IMR-90 (cell line): Measurements from ENCODE around the gene OSBPL6. TPM values are rescaled to one million over a fixed set of nuclear protein-coding genes. Genes with fewer than 3 reads are reported as not detected.

Experiments
- ATAC-seq: fragments of 200-7000 bp; cut with Tn5 transposase; 2 replicates; pipeline ENCODE4 v1.9.1; 2020; ENCODE audit warnings: low read depth, mild to moderate bottlenecking, moderate library complexity
- BruUV-seq: library from RNA; stranded (reverse); fragments of 400-500 nt; replicated peaks from 2 replicates; lab custom pipeline; 2021; lab: Mats Ljungman, UMichigan
- CTCF ChIA-PET: fragments of 300-600 bp; formaldehyde crosslinking; extraction: SDS; loops from one replicate; lab custom pipeline; 2021; ENCODE audit warnings: antibody characterized with exemption; lab: Yijun Ruan, JAX
- POLR2A ChIA-PET: fragments of 300-600 bp; sonication (Branson Sonifier 250); formaldehyde crosslinking; loops from one replicate; lab custom pipeline; 2022; ENCODE audit warnings: antibody characterized with exemption; ENCODE audit not compliant: unreplicated experiment; lab: Charles Lee
- DNase-seq: peaks from one replicate; pipeline ENCODE4 v3.0.0; 2013
- H2AFZ ChIP-seq: replicated peaks from 2 replicates; pipeline ENCODE3; 2013; ENCODE audit warnings: low read length, mild to moderate bottlenecking; ENCODE audit not compliant: poor library complexity
- H2AK5ac ChIP-seq: 2 replicates; pipeline ENCODE4 v1.6.1; 2013; ENCODE audit warnings: low read depth, low read length, inconsistent platforms
- H2AK9ac ChIP-seq: replicated peaks from 2 replicates; pipeline ENCODE3; 2013; ENCODE audit warnings: mild to moderate bottlenecking, low read depth, low read length, moderate library complexity; ENCODE audit not compliant: poor library complexity
- H2BK120ac ChIP-seq: 2 replicates; pipeline ENCODE4 v1.6.1; 2013; ENCODE audit warnings: low read depth, low read length, inconsistent platforms
- H2BK15ac ChIP-seq: 3 replicates; pipeline ENCODE4 v1.6.1; 2013; ENCODE audit warnings: low read depth, low read length, inconsistent platforms
- H2BK20ac ChIP-seq: 2 replicates; pipeline ENCODE4 v1.6.1; 2013; ENCODE audit warnings: low read depth, mild to moderate bottlenecking, inconsistent platforms, low read length, moderate library complexity
- H2BK5ac ChIP-seq: 2 replicates; pipeline ENCODE4 v1.6.1; 2013; ENCODE audit warnings: mild to moderate bottlenecking, low read depth, low read length, inconsistent platforms; ENCODE audit not compliant: poor library complexity, severe bottlenecking
- H3K14ac ChIP-seq: replicated peaks from 2 replicates; pipeline ENCODE4 v1.6.1; 2013; ENCODE audit warnings: low read depth, low read length, inconsistent platforms
- H3K18ac ChIP-seq: 2 replicates; pipeline ENCODE4 v1.6.1; 2013; ENCODE audit warnings: low read depth, low read length, control low read depth
- H3K23ac ChIP-seq: 2 replicates; pipeline ENCODE4 v1.6.1; 2013; ENCODE audit warnings: low read depth, low read length, inconsistent platforms
- H3K27ac ChIP-seq: 2 replicates; pipeline ENCODE4 v1.5.1; 2013; ENCODE audit warnings: mild to moderate bottlenecking, control low read depth, low read length; ENCODE audit not compliant: insufficient read depth
- H3K27me3 ChIP-seq: 2 replicates; pipeline ENCODE4 v1.6.1; 2013; ENCODE audit warnings: low read length; ENCODE audit not compliant: control insufficient read depth, insufficient read depth
- H3K36me3 ChIP-seq: 2 replicates; pipeline ENCODE4 v1.6.1; 2013; ENCODE audit warnings: low read length, mixed read lengths; ENCODE audit not compliant: control insufficient read depth, insufficient read depth
- H3K4ac ChIP-seq: 2 replicates; pipeline ENCODE4 v1.6.1; 2013; ENCODE audit warnings: low read depth, low read length, inconsistent platforms
- H3K4me1 ChIP-seq: 2 replicates; pipeline ENCODE4 v1.6.1; 2013; ENCODE audit warnings: low read length, mixed read lengths; ENCODE audit not compliant: control insufficient read depth, insufficient read depth
- H3K4me2 ChIP-seq: 2 replicates; pipeline ENCODE4 v1.6.1; 2013; ENCODE audit warnings: low read depth, mild to moderate bottlenecking, control low read depth, low read length, moderate library complexity
- H3K4me3 ChIP-seq: 2 replicates; pipeline ENCODE4 v1.5.1; 2013; ENCODE audit warnings: low read depth, mild to moderate bottlenecking, control low read depth, low read length, moderate library complexity; ENCODE audit not compliant: insufficient read depth
- H3K56ac ChIP-seq: 2 replicates; pipeline ENCODE4 v1.6.1; 2013; ENCODE audit warnings: low read length, inconsistent platforms; ENCODE audit not compliant: insufficient read depth; ENCODE audit errors: extremely low read depth
- H3K79me1 ChIP-seq, 2 experiments: 2 replicates each; pipeline ENCODE4 v1.6.1; 2013; ENCODE audit warnings: low read length in 2 of 2, inconsistent platforms in 1 of 2, low read depth in 1 of 2
- H3K9ac ChIP-seq: 2 replicates; pipeline ENCODE4 v1.6.1; 2013; ENCODE audit warnings: low read depth, low read length, control low read depth
- H3K9me1 ChIP-seq: 2 replicates; pipeline ENCODE4 v1.6.1; 2013; ENCODE audit warnings: low read length, inconsistent platforms; ENCODE audit not compliant: insufficient read depth
- H3K9me3 ChIP-seq: 2 replicates; pipeline ENCODE4 v1.6.1; 2013; ENCODE audit warnings: low read length; ENCODE audit not compliant: control insufficient read depth, insufficient read depth
- H4K20me1 ChIP-seq: 2 replicates; pipeline ENCODE4 v1.6.1; 2013; ENCODE audit warnings: low read length, inconsistent platforms; ENCODE audit not compliant: insufficient read depth
- H4K5ac ChIP-seq: 2 replicates; pipeline ENCODE4 v1.6.1; 2013; ENCODE audit warnings: mild to moderate bottlenecking, low read depth, low read length, control low read depth
- H4K8ac ChIP-seq, 2 experiments: 2 replicates each; pipeline ENCODE4 v1.6.1; 2013; ENCODE audit warnings: low read depth in 2 of 2, low read length in 2 of 2, control low read depth in 1 of 2, inconsistent platforms in 1 of 2
- H4K91ac ChIP-seq: 2 replicates; pipeline ENCODE4 v1.6.1; 2013; ENCODE audit warnings: low read depth, low read length, inconsistent platforms; ENCODE audit not compliant: insufficient read depth
- BHLHE40 ChIP-seq: fragments of 150-350 bp; IDR thresholded peaks from 2 replicates; pipeline ENCODE4 v1.6.1; 2016; ENCODE audit warnings: mild to moderate bottlenecking, low read depth, low read length
- CHD1 ChIP-seq: IDR thresholded peaks from 2 replicates; pipeline ENCODE4 v1.6.1; 2012; ENCODE audit warnings: low read depth, low read length, improper control_type of control experiment
- FOS ChIP-seq: fragments of 150-350 bp; IDR thresholded peaks from 2 replicates; pipeline ENCODE4 v1.6.1; 2016; ENCODE audit warnings: low read depth, low read length
- MXI1 ChIP-seq: IDR thresholded peaks from 2 replicates; pipeline ENCODE4 v1.6.1; 2012; ENCODE audit warnings: low read depth, mild to moderate bottlenecking, low read length, moderate library complexity, borderline replicate concordance
- POLR2A ChIP-seq: IDR thresholded peaks from 2 replicates; pipeline ENCODE4 v1.6.1; 2012; ENCODE audit warnings: mild to moderate bottlenecking, low read depth, low read length
- RCOR1 ChIP-seq: IDR thresholded peaks from 2 replicates; pipeline ENCODE4 v1.6.1; 2012; ENCODE audit warnings: mild to moderate bottlenecking, low read length, improper control_type of control experiment; ENCODE audit not compliant: insufficient replicate concordance
- SMC3 ChIP-seq: fragments of 150-350 bp; IDR thresholded peaks from 2 replicates; pipeline ENCODE4 v1.6.1; 2016; ENCODE audit warnings: low read depth, mild to moderate bottlenecking, antibody characterized with exemption, low read length, moderate library complexity
- WGBS, 2 experiments: methylation state at CpG; one replicate each; pipeline versions ENCODE4 v1.1.5 to v1.1.7; 2013; ENCODE audit warnings: missing lambda C conversion rate in 2 of 2; ENCODE audit not compliant: insufficient read length in 1 of 2; ENCODE audit errors: extremely low coverage in 2 of 2; 5-methylcytosine and 5-hydroxymethylcytosine counted together
- dilution Hi-C: fragments of 300-500 bp; cut with HindIII; formaldehyde crosslinking; loops from one replicate; pipeline ENCODE4 v1.14.3; 2018; ENCODE audit warnings: low sequenced_read_pairs; ENCODE audit not compliant: unreplicated experiment
- in situ Hi-C: fragments of 300-500 bp; cut with MboI; formaldehyde crosslinking; loops from 3 replicates; pipeline ENCODE4 v1.14.3; 2019; ENCODE audit warnings: low sequenced_read_pairs, inconsistent platforms, mixed read lengths
- intact Hi-C: fragments of 100-400 bp; cut with micrococcal nuclease; formaldehyde crosslinking; loops from 2 replicates; pipeline ENCODE4 v1.10.0; 2022
- polyA plus RNA-seq, 3 experiments: library from polyadenylated mRNA; depleted of rRNA; stranded (reverse); fragments of >200 nt; gene quantifications; 2 replicates each; pipeline ENCODE4 v1.2.3, GENCODE V29; 2012; ENCODE audit warnings: low replicate concordance in 1 of 3
- total RNA-seq: library from RNA; depleted of rRNA; stranded (reverse); fragments of >200 nt; gene quantifications from 2 replicates; pipeline ENCODE4 v1.2.3, GENCODE V29; 2012
- TF ChIP-seq, protein P1 (sequence below): fragments of 150-350 bp; IDR thresholded peaks from 2 replicates; pipeline ENCODE4 v1.6.1; 2016; ENCODE audit warnings: low read depth, mild to moderate bottlenecking, low read length, moderate library complexity, borderline replicate concordance
- TF ChIP-seq, protein P2 (sequence below): fragments of 150-350 bp; IDR thresholded peaks from 2 replicates; pipeline ENCODE4 v1.6.1; 2017; ENCODE audit warnings: mild to moderate bottlenecking, antibody characterized with exemption, low read length, low read depth

The OSBPL6 gene
- total and polyA plus RNA-seq, 2 of the 4 experiments (the other 2 are of a cell fraction) = 3.2 to 3.7 TPM

DNA sequence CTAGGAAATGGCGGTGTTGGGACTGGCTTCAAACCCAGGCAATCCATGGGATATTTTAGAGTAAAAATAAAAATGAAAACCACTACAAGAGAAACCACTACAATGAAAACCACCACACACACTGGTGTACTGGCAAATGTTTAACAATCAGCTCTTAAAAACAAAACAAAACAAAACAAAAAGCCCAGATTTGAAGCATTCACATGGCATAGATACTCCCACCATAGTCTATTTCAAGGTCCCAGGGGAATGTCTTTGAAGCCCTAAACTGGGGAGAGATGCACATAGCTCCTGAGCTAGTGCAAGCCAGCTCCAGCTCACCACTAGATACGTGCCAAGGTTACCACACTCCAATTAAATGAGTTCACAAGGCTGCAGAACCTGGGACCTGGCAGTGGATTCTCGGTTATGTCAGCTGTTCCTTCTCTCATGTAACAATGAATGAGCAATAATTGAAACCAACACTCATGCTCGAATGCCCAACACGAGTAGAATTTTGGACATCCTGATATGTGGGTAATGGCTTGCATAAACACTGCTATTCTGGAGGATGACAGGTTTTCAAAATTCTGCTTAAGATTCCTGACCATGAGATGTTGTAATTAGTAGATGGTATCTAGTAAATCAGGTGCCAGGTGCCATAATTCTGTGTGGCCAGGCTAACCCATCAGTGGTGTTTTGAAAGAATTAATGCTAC is 102.2 kb downstream of the OSBPL6 start:
- ChIA-PET POLR2A (no interaction called here), CTCF (no interaction called here)
- Histone ChIP-seq H2BK120ac (no peak overlapping the region), H3K36me3 (no peaks in the 10 kb centered on the region), H3K9ac (no peak overlapping the region), H2AK5ac (no peak overlapping the region), H2BK5ac (no peak overlapping the region), H3K4me1 (0 out of 2 replicates have a peak, but pooled peaks cover 1% of the 10 kb centered on the region), H3K23ac (no peak overlapping the region), H3K56ac (no peak overlapping the region), H3K4me3 (no peak overlapping the region), H3K4me2 (no peak overlapping the region), H2AK9ac (no peak overlapping the region), H3K14ac (no peak overlapping the region), H3K9me1 (0 out of 2 replicates have a peak, but pooled peaks cover 4% of the 10 kb centered on the region), H3K9me3 (no peaks in the 10 kb centered on the region), H3K18ac (no peak overlapping the region), H3K4ac (no peak overlapping the region), H4K8ac (no peak overlapping the region), H2BK15ac (no peak overlapping the region), H3K27me3 (no peaks in the 10 kb centered on the region), H3K27ac (no peak overlapping the region), H4K5ac (no peak overlapping the region), H3K79me1 (no peaks in the 10 kb centered on the region), H2AFZ (no peak overlapping the region), H2BK20ac (no peak overlapping the region), H4K20me1 (no peaks in the 10 kb centered on the region), H4K91ac (no peak overlapping the region)
- WGBS, 2 experiments = no CpG with 5 or more reads among the region's 5 CpGs
- no TSS peak for BruUV-seq
- intact Hi-C loops = no loop called here
- dilution Hi-C loops = no loop called here
- no peak for ATAC-seq
- TF ChIP-seq MXI1 = no peak
- no peak for TF ChIP-seq RCOR1
- TF ChIP-seq POLR2A = no peak
- no peak for TF ChIP-seq SMC3
- TF ChIP-seq, protein P1, sequence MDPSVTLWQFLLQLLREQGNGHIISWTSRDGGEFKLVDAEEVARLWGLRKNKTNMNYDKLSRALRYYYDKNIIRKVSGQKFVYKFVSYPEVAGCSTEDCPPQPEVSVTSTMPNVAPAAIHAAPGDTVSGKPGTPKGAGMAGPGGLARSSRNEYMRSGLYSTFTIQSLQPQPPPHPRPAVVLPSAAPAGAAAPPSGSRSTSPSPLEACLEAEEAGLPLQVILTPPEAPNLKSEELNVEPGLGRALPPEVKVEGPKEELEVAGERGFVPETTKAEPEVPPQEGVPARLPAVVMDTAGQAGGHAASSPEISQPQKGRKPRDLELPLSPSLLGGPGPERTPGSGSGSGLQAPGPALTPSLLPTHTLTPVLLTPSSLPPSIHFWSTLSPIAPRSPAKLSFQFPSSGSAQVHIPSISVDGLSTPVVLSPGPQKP = no peak
- TF ChIP-seq FOS = no peak
- no peak for TF ChIP-seq BHLHE40
- TF ChIP-seq, protein P2, sequence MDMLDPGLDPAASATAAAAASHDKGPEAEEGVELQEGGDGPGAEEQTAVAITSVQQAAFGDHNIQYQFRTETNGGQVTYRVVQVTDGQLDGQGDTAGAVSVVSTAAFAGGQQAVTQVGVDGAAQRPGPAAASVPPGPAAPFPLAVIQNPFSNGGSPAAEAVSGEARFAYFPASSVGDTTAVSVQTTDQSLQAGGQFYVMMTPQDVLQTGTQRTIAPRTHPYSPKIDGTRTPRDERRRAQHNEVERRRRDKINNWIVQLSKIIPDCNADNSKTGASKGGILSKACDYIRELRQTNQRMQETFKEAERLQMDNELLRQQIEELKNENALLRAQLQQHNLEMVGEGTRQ = no peak
- no peak for TF ChIP-seq CHD1
- in situ Hi-C loops = no loop called here
- no peak for DNase-seq
